CD4-positive, alpha-beta T cell treated with Interleukin-6 for 4 hours (primary cell): ENCODE results near the gene MTMR6.

Experiments used
- DNase-seq: peaks from one replicate; pipeline ENCODE4 v3.0.0-alpha.2; 2020; ENCODE audit warnings: mixed read lengths

The MTMR6 gene

DNA sequence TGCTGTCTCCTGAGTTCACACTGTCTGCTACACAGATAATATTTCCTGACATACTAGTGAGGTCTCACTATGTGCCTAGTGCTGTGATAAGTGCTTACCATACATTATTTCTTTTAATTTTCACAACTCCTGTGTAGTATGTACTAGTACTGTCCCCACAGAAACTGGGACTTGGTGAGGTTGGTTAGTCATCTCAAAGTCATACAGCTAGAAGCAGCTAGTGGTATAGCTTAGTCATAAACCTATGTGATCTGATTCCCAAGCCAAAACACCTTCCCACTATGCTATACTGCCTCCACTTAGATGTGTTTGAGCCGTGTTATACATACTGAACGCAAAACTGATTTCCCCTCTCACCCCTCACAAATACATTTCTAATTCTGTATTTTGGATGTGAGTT, 10.5 kb downstream of the MTMR6 start:
- DNase-seq, result no peak

DNA sequence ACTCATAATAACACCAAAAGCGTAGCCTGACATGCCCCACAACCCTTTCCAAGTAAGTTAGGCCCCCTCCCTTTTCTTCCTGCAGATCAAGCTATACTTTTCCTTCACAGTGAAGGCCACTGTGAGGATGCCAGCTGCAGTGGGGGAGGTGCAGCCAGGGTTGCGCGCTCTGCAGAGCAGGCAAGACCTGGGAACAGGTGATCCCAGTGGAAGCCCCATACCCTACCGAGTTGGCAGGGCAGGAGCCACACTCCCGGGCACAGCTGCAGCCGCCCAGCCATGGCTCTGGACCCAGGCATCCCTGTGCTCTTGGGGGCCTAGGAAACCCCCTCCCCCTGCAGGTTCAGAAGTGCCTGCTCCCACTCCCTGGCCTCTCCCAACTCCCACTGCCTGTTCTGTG, 18.7 kb downstream of the MTMR6 start:
- DNase-seq, result no peak

DNA sequence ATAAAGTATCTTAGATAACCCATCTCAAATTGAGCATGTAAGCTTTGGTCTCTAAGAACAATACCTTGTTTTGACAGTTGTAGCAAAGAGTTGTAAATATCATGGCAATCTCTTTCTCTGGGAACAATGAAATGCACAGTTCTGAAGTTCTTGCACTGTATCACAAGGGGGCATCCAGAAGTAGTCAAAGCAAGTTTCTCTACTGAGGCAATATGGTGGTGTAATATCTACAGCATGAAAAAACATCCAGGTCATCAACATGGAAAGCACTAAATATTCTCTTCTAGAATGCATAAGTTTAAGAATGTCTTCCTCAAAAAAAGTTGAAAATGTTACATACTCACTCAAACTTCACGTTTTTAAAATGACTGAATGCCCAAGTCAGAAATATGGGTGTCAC, 19.6 kb downstream of the MTMR6 start:
- no peak for DNase-seq

DNA sequence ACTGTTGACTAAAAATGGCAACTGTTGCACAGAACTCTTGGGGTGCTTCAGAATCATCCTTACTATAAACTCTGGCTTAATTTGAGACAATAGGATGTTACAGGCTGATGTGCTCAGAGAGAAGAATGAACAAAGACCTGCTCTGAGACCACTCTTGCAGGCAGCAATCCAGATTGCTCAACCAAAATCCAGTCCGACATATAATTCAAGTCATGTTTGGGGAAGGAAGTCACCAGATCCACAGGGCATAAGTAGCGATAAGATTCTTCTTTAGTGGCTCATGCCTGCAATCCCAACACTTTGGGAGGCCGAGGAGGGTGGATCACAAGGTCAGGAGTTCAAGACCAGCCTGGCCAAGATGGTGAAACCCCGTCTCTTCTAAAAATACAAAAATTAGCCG, 20.6 kb downstream of the MTMR6 start:
- no peak for DNase-seq

DNA sequence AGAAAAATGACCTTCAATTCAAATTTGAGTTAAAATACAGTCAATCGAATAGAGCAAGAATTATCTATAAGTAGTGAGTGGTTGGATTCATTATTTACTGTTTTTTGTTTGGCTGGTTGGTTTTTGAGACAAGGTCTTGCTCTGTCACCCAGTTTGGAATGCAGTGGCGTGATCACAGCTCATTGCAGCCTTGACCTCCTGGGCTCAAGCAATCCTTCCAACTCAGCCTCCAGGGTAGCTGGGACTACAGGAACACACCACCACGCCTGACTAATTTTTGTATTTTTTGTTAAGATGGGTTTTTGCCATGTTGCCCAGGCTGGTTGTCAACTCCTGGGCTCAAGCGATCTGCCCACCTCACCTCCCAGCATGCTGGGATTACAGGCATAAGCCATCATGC, 25.0 kb downstream of the MTMR6 start:
- DNase-seq, result no peak

DNA sequence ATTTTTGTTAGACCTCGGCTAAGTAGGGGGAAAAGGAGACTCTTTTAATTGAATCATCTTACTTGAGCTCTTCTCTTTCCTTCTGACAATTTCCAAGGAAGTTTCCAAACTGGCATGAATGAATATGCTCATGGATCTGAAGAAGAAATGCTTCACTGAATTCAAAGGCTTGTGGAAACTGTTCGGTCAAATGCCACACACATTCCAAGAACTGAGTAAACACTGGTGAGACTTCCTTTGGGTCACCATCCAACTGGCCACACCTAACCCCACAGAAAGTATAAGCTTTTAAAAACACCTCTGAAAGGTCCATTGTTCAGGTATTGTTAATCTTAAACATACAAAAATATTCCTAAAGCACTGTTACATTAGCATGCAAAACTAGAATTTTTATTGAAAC, 33.6 kb downstream of the MTMR6 start:
- no peak for DNase-seq

DNA sequence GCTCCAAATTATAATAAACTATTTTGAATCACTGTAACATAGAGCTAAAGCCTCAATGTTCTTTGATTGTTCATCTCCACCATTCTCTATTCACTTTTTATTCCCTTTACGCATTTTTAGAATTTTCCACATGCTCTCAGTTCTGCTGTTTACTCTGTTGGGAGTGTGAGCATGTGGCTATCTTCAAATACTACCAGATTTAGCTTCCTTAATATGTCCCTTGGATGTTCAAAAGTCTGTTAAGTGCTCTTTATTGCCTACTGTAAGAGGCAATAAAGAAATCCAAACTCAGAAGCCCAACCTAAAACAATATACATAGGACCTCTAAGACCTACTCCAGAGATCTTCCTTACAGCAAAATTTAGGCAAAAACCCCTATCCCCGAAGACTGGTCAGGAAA, 34.5 kb downstream of the MTMR6 start:
- DNase-seq, result no peak

DNA sequence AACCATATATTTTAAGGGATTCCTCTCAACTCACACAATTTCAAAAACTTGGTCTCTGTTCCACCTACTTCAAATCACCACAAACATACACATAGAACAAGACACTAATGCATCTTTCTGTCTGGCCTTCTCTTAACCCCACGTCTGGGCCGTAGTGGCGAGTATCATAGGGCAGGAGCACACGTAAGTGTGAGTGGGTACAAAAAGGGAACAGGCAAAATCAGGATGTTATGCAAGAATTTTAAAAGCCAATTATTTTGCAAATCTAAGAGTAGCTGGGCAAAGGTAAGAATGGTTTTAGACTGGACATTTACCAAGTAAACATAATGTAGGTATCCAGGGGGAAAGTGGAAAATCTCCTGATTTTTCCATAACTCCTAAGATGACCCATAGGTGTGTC, 35.1 kb downstream of the MTMR6 start:
- DNase-seq, result no peak

DNA sequence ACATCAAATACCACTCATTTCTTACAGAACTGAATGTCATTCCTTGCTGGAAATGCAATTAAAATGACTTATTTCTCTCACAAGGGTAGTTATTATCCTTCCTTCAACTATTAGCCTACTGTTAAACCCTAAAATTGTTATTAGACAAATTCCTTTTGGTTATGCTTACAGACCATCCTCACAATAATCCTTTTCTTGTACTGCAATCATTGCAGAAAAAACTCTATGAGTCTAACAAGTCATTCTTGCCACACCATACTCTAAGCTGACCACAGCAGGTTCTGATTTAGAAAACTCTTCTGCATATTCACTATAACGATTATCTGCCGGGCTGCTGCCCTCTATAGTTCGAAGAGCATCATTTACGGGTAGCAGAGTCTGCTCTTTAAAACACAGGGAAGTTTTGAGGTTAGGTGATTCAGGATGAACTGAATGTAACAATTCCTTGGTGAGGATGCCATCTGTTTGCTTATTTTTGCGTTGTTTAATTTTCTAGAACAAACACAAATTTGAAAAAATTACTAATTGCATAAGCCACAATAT, 38.2 kb downstream of the MTMR6 start:
- DNase-seq, result no peak

DNA sequence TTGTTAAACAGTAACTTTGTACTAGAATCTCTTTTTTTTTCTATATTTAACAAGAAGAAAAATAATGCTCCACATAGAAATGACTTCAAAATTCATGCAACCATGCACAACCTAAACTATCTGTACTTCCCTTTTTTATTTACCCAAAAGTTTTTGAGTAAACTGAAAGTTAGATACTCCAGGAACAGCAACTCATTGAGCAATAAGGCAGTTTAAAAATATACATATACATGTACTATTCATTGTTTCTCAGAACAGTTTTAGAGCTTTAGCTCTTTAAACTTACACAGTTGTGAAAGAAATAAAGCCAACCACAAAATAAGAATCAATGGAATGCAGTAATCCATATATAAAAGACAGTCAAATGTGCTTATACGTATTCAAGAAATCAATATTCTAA, 39.2 kb downstream of the MTMR6 start:
- DNase-seq, result no peak

DNA sequence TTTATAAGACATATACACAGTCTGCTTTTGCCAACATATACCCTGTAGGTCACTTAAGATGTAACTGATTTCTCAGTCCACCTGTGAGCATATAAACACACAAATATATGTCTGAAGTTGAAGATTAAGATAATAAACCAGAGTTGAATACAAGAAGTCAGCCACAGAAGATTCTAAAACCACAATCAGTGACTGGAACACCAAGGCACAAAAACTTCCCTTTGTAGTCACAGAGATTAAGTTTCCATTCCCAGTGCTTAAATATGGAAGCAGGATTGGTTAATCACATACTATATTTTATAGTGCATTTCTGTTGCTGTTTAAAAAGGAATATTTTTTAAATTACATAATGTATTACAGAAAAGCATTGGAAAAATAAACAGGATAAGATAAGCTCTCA, 39.9 kb downstream of the MTMR6 start:
- DNase-seq, result no peak

DNA sequence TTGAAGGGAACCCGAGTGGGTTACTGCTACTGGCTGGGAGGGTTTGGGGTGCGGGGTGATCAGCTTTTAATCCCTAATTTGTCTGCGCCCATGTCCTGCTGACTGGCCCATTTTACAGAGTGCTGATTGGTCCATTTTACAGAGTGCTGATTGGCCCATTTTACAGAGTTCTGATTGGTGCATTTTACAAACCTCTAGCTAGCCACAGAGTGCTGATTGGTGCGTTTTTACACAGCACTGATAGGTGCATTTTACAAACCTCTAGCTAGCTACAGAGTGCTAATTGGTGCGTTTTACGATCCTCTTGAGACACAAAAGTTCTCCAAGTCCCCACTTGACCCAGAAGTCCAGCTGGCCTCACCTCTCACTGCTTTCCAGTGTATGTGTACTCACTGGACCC, 43.2 kb downstream of the MTMR6 start:
- DNase-seq, result no peak

DNA sequence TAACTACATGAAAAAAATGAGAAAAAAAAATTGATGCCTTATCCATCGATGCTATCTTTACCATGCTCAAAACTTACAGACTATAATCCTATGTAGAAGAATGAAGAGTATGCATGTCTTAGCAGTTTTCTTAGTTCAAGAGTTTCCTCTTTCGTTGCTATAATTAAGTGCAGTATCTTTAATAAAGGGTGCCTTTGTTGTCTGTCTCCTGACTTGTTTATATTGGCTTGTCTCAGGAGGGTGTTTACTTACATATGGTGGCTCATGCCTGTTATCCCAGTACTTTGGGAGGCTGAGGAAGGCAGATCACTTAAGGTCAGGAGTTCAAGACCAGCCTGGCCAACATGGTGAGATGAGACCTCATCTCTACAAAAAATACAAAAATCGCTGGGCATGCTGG, 44.3 kb downstream of the MTMR6 start:
- no peak for DNase-seq

DNA sequence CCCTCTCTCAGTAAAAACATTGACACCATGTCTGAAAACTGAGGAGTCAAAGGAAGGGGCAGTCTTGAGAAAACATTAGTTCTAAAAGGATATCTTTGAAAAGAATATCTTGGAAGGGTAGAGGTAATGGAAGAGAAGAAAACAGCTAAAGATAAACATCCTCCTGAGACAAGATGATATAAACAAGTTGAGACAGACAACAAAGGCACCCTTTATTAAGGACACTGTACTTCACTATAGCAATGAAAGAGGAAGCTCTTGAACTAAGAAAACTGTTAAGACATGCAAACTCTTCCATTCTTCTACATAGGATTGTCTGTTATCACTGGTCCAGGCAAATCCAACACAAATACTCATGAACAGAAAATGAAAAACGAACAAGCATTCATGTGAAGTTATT, 46.3 kb downstream of the MTMR6 start:
- no peak for DNase-seq

DNA sequence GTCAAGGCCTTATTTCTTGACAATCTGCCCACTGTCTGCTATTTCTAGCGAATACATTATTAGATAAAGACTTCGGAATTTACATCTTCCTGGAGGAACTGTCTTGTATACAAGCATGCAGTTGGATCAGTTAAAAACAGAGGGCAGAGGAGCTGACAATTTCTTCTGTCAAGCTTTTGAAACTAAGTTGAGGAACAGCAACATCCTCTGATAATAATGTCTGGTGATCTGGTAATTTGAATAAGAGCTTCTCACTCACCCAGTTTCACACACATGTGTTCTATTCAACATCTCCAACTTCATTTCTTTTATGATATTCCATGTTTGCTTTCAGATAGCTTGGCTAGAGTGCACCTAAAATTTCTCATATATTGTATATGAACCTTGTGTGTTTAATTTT, 50.2 kb downstream of the MTMR6 start:
- no peak for DNase-seq

DNA sequence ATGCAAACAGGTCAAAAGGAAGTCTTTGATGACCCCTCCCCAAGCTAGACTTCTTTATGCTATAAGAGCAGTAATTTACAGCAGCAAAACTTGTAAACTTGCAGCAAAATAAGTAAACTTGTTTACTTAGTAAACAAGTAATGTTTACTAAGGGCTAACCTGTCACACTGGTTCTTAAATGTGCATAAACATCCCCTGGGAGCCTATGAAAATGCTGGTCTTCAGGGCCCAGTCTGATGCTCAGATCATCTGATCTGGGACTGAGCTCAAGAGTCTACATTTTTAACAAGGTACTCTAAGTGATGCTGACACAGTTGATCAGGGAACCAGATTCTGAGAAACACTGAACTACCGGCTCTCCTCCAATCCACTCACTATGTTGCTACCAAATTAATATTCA, 53.4 kb downstream of the MTMR6 start:
- DNase-seq, result no peak

DNA sequence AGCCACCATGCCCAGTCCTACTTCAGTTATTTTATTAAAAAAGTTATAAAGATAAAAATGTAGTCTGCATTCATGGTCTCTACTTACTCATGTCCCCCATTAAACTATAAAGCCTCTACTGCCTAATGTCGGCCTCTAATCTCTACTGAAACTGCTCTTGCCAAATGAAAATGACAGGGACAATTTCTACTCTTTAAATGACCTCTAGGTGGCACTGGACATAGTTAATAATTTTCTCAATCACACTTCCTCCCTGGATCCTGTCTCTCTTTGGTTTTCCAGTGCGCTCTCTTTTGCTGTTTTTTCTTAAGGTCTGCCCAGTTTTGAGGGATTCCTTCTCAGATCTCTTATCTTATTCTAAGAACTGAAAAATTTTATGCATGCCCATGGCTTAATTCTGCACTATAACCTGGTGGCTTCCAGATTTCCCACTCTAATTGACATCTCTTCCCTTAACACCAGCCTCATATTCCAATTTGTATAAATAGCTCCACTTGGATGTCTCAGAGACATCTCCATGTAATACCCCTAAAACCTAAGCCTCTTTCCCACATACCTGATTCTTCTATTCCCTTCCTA, 54.3 kb downstream of the MTMR6 start:
- no peak for DNase-seq

DNA sequence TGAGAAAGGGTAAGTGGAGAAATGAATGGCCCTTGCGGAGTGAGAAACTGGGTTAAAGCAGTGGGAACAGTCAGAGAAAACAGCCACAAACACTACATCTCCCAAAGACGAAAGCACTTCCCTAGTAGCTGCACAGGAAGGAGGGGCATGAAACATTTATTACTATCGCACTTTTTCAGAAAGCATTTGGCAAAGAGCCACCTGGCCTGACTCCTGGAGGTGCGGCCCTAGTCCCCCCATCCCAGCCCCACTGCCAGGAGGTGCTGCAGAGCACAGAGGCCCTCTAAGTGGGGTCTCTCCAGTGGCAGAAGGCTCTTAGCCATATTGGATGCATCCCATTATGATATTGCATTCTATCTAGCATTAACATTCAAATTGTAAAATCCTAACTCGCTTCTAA, 55.8 kb downstream of the MTMR6 start:
- DNase-seq, result no peak

DNA sequence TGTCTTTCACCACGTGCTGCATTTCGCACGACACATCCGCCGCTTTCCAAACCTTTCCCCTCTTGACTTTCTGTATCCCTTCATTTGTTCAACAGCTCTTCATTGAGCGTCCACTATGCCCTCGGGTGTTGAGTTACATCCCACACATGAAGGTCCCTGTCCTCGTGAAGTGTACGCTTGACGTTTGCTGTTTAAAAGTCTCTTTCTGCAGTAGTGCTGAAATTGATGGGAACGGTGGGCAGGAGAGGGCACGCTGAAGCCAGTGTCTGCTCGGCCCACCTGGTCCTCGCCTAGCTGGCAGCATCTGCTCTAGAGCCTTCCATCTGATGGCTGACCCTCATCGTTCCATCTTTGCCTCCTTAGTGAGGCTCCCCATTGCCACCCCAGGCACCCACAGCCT, 59.6 kb downstream of the MTMR6 start:
- no peak for DNase-seq

DNA sequence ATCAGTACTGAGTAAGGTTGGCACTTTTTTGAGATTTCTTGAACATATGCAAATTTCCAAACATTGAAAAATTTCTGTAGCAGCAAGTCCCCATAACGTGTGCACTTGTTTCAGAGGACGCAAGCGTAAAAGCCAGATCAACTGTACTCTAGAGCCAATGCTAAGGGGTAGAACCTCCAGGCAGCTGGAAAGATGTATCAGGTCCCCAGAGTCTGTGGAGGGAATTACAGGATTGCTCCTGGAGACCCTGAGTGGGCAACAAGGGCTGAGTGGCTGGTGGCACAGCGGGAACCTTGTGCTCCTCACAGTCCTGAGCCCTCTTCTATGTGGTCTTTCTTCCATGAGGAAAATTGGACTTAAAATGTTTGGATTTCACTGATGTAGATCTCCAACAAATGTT, 61.3 kb downstream of the MTMR6 start:
- no peak for DNase-seq

DNA sequence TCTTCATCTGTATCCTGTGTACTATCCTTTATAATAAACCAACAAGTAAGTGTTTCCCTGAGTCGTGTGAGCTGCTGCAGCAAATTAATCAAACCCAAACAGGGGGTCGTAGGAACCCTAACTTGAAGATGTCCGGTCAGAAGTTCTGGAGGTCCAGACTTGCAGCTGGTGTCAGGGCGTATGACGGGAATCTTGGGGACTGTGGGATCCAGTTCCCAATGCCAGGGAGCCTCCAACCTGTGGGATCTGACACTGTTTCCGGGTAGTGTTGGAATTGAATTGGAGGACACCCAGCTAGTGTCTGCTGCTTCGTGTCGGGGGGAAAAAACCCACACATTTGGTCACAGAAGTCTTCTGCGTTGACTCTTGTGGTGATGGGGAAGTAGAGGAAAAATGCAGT, 63.1 kb downstream of the MTMR6 start:
- no peak for DNase-seq

DNA sequence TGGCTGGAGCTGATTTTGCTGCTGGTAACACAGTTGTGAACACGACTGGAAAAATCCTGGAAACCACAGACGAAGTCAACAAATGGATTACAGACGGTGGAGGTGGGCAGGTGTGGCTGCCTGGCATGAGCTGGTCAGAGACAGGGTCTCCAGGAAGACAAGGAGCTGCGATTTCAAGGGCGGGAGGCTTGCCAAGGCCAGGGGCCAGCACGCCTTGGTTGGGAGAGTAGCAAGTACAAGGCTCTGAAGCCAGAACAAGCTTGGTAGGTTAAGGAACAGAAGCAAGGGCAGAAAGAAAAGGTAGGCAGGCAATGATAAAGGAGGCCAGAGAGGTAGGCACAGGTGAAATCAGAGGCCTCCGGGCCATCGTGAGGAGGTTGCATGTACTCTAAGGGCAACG, 64.5 kb downstream of the MTMR6 start:
- no peak for DNase-seq

DNA sequence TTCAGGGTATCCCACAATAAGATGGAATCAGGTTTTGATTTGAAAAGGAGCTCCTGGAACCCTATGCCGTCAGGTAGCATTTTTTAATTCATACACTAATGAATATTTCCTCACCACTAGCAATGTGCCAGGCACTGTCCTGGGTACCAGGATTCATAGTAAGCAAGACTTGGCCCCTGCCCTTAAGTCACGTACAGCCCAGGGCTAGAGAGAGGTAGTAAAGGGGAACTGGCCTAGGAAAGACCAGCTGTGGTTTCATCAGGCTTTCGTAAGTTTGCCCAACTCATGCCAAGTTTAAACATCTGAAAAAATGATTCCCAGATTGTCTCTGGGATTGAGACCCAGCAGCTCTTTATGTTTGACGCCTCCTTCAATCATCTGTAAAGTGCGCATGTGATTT, 69.3 kb downstream of the MTMR6 start:
- DNase-seq, result no peak

DNA sequence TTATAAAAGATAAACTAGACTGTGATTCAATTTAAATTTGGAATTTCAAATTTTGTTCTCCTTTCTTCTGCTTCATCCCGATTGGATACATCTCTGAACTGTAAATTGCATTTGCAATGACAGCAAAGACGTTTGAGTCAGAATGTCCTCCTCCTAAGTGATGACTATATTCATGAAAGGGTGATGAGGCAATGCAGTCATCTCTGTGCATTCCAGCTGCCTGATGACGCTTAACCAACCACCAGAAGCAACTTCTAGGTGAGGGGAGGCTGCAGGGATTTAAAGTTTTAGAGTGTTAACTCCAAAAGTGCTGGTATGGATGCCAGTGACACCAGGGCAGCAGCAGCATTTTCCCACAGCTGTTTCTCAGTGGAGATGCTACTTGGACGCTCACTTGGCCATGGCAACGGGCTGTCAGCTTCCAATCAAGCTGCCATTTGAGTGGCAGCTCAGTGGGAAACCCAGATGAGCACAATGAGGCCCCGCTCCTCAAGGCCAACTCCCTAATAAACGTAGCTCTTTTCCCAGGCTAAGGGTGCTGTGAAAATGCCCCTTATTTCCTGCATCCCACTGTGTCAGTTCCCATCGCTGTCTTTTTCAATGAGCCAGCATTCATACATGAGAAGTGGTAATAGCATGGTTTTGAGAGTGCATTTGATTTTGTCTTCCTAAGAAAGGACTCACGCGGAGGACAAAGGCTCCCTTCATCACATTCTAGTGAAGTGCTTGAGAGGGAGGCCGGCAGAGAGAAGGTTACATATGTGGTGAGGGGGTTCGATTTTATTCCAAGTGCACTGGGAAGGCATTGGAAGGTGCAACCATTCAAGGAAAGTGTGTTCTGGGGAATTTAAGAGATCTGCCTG, 70.0 kb downstream of the MTMR6 start:
- DNase-seq, result no peak

DNA sequence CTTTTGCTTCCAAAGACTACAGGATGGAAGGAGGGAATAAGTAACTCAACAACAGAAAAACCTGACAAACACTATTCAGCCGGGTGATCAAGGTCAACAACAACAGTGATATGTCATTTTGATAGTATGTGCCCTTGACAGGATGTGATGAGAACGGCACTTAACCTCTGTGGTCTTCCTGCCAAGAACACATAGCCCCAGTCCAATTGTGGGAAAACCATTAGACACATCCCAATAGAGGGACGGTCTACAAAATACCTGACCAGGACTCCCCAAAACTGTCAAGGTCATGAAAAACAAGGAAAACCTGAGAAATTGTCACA, 72.1 kb downstream of the MTMR6 start:
- no peak for DNase-seq
